Activated T-cell treated with anti-CD3 and anti-CD28 coated beads, Interleukin-2, amount 50 U/mL, for 4 hours (primary cell): ENCODE results near the gene TMEM271. TPM values are rescaled to one million over a fixed set of nuclear protein-coding genes. Genes with fewer than 3 reads are reported as not detected.

ENCODE experiments used
- ATAC-seq, 2 donors: fragments of 200-7000 bp; cut with Tn5 transposase; one replicate each; pipeline ENCODE4 v1.10.0; 2021
- DNase-seq: peaks from one replicate; pipeline ENCODE4 v3.0.0-alpha.2; 2020
- H3K27me3 Mint-ChIP-seq: one replicate; pipeline ENCODE4 v1.8.0; 2021; ENCODE audit warnings: low read depth, mixed read lengths
- H3K36me3 Mint-ChIP-seq: one replicate; pipeline ENCODE4 v1.8.0; 2022; ENCODE audit warnings: mixed read lengths; ENCODE audit not compliant: insufficient read depth
- H3K4me1 Mint-ChIP-seq: one replicate; pipeline ENCODE4 v1.8.0; 2021; ENCODE audit warnings: low read depth, mixed read lengths
- H3K4me3 Mint-ChIP-seq: one replicate; pipeline ENCODE4 v1.8.0; 2021; ENCODE audit warnings: mild to moderate bottlenecking, moderate library complexity, mixed read lengths
- H3K9me3 Mint-ChIP-seq: one replicate; pipeline ENCODE4 v1.8.0; 2021; ENCODE audit warnings: mixed read lengths
- total RNA-seq, 3 donors: library from RNA; stranded (reverse); gene quantifications; one replicate each; pipeline ENCODE4 v1.2.1, GENCODE V29; 2021

The TMEM271 gene
- total RNA-seq, 3 donors from 2014 or later: not detected

- Mint-ChIP-seq H3K36me3 (no peaks in the 10 kb centered on the region), H3K4me1 (peaks cover 12% of the 10 kb centered on the region), H3K27me3 (peaks cover 57% of the 10 kb centered on the region), H3K9me3 (peaks cover 3% of the 10 kb centered on the region), H3K4me3 (no peak overlapping the region)
- DNase-seq (no peak), ATAC-seq (peak; percentile 44 to 51)
Measured at GRCh38 chr4:577499-578450, 1.7 kb upstream of the TMEM271 start.

GRCh38 chr4:576991-577498, 950 bp upstream of the TMEM271 start:
- ATAC-seq (no peak), DNase-seq (no peak)
- H3K27me3 Mint-ChIP-seq: peaks cover 63% of the 10 kb centered on the region
- peaks cover 12% of the 10 kb centered on the region for H3K4me1 Mint-ChIP-seq
- H3K9me3 Mint-ChIP-seq: no peaks in the 10 kb centered on the region
- H3K4me3 Mint-ChIP-seq: peak overlapping the region; percentile 11
- no peaks in the 10 kb centered on the region for H3K36me3 Mint-ChIP-seq

GRCh38 chr4:575281-576141, 584 bp downstream of the TMEM271 start:
- no peak for DNase-seq
- no peaks in the 10 kb centered on the region for H3K9me3 Mint-ChIP-seq
- peak; percentile 37 to 44 for ATAC-seq
- H3K27me3 Mint-ChIP-seq: peaks cover 68% of the 10 kb centered on the region
- H3K4me3 Mint-ChIP-seq: no peak overlapping the region
- no peaks in the 10 kb centered on the region for H3K36me3 Mint-ChIP-seq
- H3K4me1 Mint-ChIP-seq: peaks cover 12% of the 10 kb centered on the region

- H3K4me1 Mint-ChIP-seq: peaks cover 12% of the 10 kb centered on the region
- H3K36me3 Mint-ChIP-seq: no peaks in the 10 kb centered on the region
- ATAC-seq (no peak), DNase-seq (no peak)
- H3K4me3 Mint-ChIP-seq: peak overlapping the region; percentile 67
- H3K27me3 Mint-ChIP-seq: peaks cover 62% of the 10 kb centered on the region
- no peaks in the 10 kb centered on the region for H3K9me3 Mint-ChIP-seq
Measured at GRCh38 chr4:574346-575161, 1.5 kb downstream of the TMEM271 start.

GRCh38 chr4:573122-573892, 2.8 kb downstream of the TMEM271 start:
- DNase-seq: no peak
- Mint-ChIP-seq H3K4me3 (no peak overlapping the region), H3K27me3 (peaks cover 52% of the 10 kb centered on the region), H3K36me3 (no peaks in the 10 kb centered on the region), H3K4me1 (peaks cover 12% of the 10 kb centered on the region), H3K9me3 (no peaks in the 10 kb centered on the region)
- ATAC-seq: no peak

- Mint-ChIP-seq H3K27me3 (peaks cover 50% of the 10 kb centered on the region), H3K36me3 (no peaks in the 10 kb centered on the region), H3K4me1 (peaks cover 9% of the 10 kb centered on the region), H3K4me3 (no peak overlapping the region), H3K9me3 (no peaks in the 10 kb centered on the region)
- ATAC-seq (no peak), DNase-seq (no peak)
Measured at GRCh38 chr4:572594-572993, 3.5 kb downstream of the TMEM271 start.

- Mint-ChIP-seq H3K4me1 (peaks cover 5% of the 10 kb centered on the region), H3K4me3 (no peak overlapping the region), H3K36me3 (no peaks in the 10 kb centered on the region), H3K9me3 (no peaks in the 10 kb centered on the region), H3K27me3 (peaks cover 45% of the 10 kb centered on the region)
- ATAC-seq: no peak
- no peak for DNase-seq
Measured at GRCh38 chr4:571838-572572, 4.1 kb downstream of the TMEM271 start.

GRCh38 chr4:570754-571153, 5.3 kb downstream of the TMEM271 start:
- no peak for ATAC-seq
- H3K9me3 Mint-ChIP-seq: no peaks in the 10 kb centered on the region
- peaks cover 3% of the 10 kb centered on the region for H3K4me1 Mint-ChIP-seq
- H3K4me3 Mint-ChIP-seq: no peak overlapping the region
- H3K36me3 Mint-ChIP-seq: no peaks in the 10 kb centered on the region
- DNase-seq: no peak
- peaks cover 43% of the 10 kb centered on the region for H3K27me3 Mint-ChIP-seq

- H3K36me3 Mint-ChIP-seq: no peaks in the 10 kb centered on the region
- peaks cover 43% of the 10 kb centered on the region for H3K27me3 Mint-ChIP-seq
- DNase-seq (no peak), ATAC-seq (no peak)
- H3K4me1 Mint-ChIP-seq: peaks cover 3% of the 10 kb centered on the region
- no peaks in the 10 kb centered on the region for H3K9me3 Mint-ChIP-seq
- H3K4me3 Mint-ChIP-seq: no peak overlapping the region
Measured at GRCh38 chr4:569958-570667, 6.0 kb downstream of the TMEM271 start.

GRCh38 chr4:568962-569361, 7.1 kb downstream of the TMEM271 start:
- no peak for DNase-seq
- Mint-ChIP-seq H3K4me1 (no peaks in the 10 kb centered on the region), H3K4me3 (no peak overlapping the region), H3K9me3 (no peaks in the 10 kb centered on the region), H3K27me3 (peaks cover 37% of the 10 kb centered on the region), H3K36me3 (no peaks in the 10 kb centered on the region)
- no peak for ATAC-seq

GRCh38 chr4:568351-568652, 7.8 kb downstream of the TMEM271 start:
- ATAC-seq (no peak), DNase-seq (no peak)
- Mint-ChIP-seq H3K9me3 (no peaks in the 10 kb centered on the region), H3K27me3 (peaks cover 31% of the 10 kb centered on the region), H3K4me1 (no peaks in the 10 kb centered on the region), H3K4me3 (no peak overlapping the region), H3K36me3 (no peaks in the 10 kb centered on the region)

- ATAC-seq (no peak), DNase-seq (no peak)
- Mint-ChIP-seq H3K4me3 (no peak overlapping the region), H3K36me3 (no peaks in the 10 kb centered on the region), H3K9me3 (peaks cover under 1% of the 10 kb centered on the region), H3K27me3 (peaks cover 25% of the 10 kb centered on the region), H3K4me1 (no peaks in the 10 kb centered on the region)
Measured at GRCh38 chr4:567457-568350, 8.4 kb downstream of the TMEM271 start.
